ENCODE results near the gene CHMP6.

The CHMP6 gene

GRCh38 chr17:80976701-80977100 lies 14.9 kb upstream of the CHMP6 start:
- peaks cover 8% of the 10 kb centered on the region for H3K4me1 Mint-ChIP-seq
- CTCF ChIA-PET: no interaction called here
- no peak overlapping the region for H3K4me3 Mint-ChIP-seq
- peaks cover 62% of the 10 kb centered on the region for H3K27me3 Mint-ChIP-seq
- H3K9me3 Mint-ChIP-seq: no peaks in the 10 kb centered on the region
- no peak for DNase-seq
- H3K36me3 Mint-ChIP-seq: no peaks in the 10 kb centered on the region
- H3K27ac Mint-ChIP-seq: no peak overlapping the region

- peaks cover 8% of the 10 kb centered on the region for H3K4me1 Mint-ChIP-seq
- no peak overlapping the region for H3K4me3 Mint-ChIP-seq
- no peaks in the 10 kb centered on the region for H3K9me3 Mint-ChIP-seq
- no peak overlapping the region for H3K27ac Mint-ChIP-seq
- H3K36me3 Mint-ChIP-seq: no peaks in the 10 kb centered on the region
- no peak for DNase-seq
- H3K27me3 Mint-ChIP-seq: peaks cover 64% of the 10 kb centered on the region
- CTCF ChIA-PET: no interaction called here
Measured at GRCh38 chr17:80977172-80977571, 14.5 kb upstream of the CHMP6 start.

- H3K4me1 Mint-ChIP-seq: peaks cover 8% of the 10 kb centered on the region
- CTCF ChIA-PET: interaction anchor here (0.8 to 0.9 kb wide), 2 partner anchors 500 to 552 kb away, joined by 3 read pairs; no protein-coding TSS in a partner anchor
Measured at GRCh38 chr17:80978499-80979497, 12.8 kb upstream of the CHMP6 start.

GRCh38 chr17:80979547-80980378 lies 11.9 kb upstream of the CHMP6 start:
- CTCF ChIA-PET: interaction anchor here (0.8 to 0.9 kb wide), 2 partner anchors 501 to 553 kb away, joined by 3 read pairs; no protein-coding TSS in a partner anchor
- no peaks in the 10 kb centered on the region for H3K9me3 Mint-ChIP-seq
- DNase-seq: no peak
- no peak overlapping the region for H3K4me3 Mint-ChIP-seq
- H3K27me3 Mint-ChIP-seq: peaks cover 65% of the 10 kb centered on the region
- no peaks in the 10 kb centered on the region for H3K36me3 Mint-ChIP-seq
- no peak overlapping the region for H3K27ac Mint-ChIP-seq
- H3K4me1 Mint-ChIP-seq: peaks cover 8% of the 10 kb centered on the region

More at GRCh38 chr17:80978499-80979497, 12.8 kb upstream of the CHMP6 start:
- Mint-ChIP-seq H3K27me3 (peaks cover 70% of the 10 kb centered on the region), H3K27ac (no peak overlapping the region), H3K4me3 (no peak overlapping the region), H3K36me3 (no peaks in the 10 kb centered on the region), H3K9me3 (no peaks in the 10 kb centered on the region)
- no peak for DNase-seq

- Mint-ChIP-seq H3K4me3 (no peak overlapping the region), H3K4me1 (peaks cover 8% of the 10 kb centered on the region), H3K27ac (no peak overlapping the region), H3K27me3 (peaks cover 62% of the 10 kb centered on the region), H3K36me3 (no peaks in the 10 kb centered on the region), H3K9me3 (no peaks in the 10 kb centered on the region)
- CTCF ChIA-PET: interaction anchor here (2.1 to 3.8 kb wide), 2 partner anchors 553 to 555 kb away, joined by 6 to 20 read pairs; no protein-coding TSS in a partner anchor
- DNase-seq: no peak
Measured at GRCh38 chr17:80980397-80981061, 11.1 kb upstream of the CHMP6 start.

- Mint-ChIP-seq H3K9me3 (no peaks in the 10 kb centered on the region), H3K27ac (no peak overlapping the region), H3K4me1 (peaks cover 8% of the 10 kb centered on the region), H3K27me3 (peaks cover 62% of the 10 kb centered on the region), H3K4me3 (no peak overlapping the region), H3K36me3 (no peaks in the 10 kb centered on the region)
- CTCF ChIA-PET: interaction anchor here (2.1 to 3.8 kb wide), 2 partner anchors 554 to 556 kb away, joined by 6 to 20 read pairs; no protein-coding TSS in a partner anchor
- peak; percentile 53 for DNase-seq
Measured at GRCh38 chr17:80981062-80981902, 10.4 kb upstream of the CHMP6 start.

- H3K36me3 Mint-ChIP-seq: no peaks in the 10 kb centered on the region
- H3K9me3 Mint-ChIP-seq: no peaks in the 10 kb centered on the region
- DNase-seq: no peak
- H3K4me1 Mint-ChIP-seq: peaks cover 8% of the 10 kb centered on the region
- H3K27ac Mint-ChIP-seq: no peak overlapping the region
- CTCF ChIA-PET: interaction anchor here (2.1 to 3.8 kb wide), 2 partner anchors 554 to 557 kb away, joined by 6 to 20 read pairs; no protein-coding TSS in a partner anchor
- H3K4me3 Mint-ChIP-seq: no peak overlapping the region
- H3K27me3 Mint-ChIP-seq: peaks cover 59% of the 10 kb centered on the region
Measured at GRCh38 chr17:80981929-80982425, 9.7 kb upstream of the CHMP6 start.

- Mint-ChIP-seq H3K4me1 (peaks cover 8% of the 10 kb centered on the region), H3K36me3 (no peaks in the 10 kb centered on the region), H3K4me3 (no peak overlapping the region), H3K9me3 (no peaks in the 10 kb centered on the region), H3K27me3 (peaks cover 64% of the 10 kb centered on the region), H3K27ac (no peak overlapping the region)
- no peak for DNase-seq
- CTCF ChIA-PET: interaction anchor here (2.1 to 3.8 kb wide), 2 partner anchors 555 to 557 kb away, joined by 6 to 20 read pairs; no protein-coding TSS in a partner anchor
Measured at GRCh38 chr17:80982426-80982974, 9.1 kb upstream of the CHMP6 start.

- Mint-ChIP-seq H3K4me1 (peaks cover 8% of the 10 kb centered on the region), H3K36me3 (no peaks in the 10 kb centered on the region), H3K27ac (no peak overlapping the region), H3K27me3 (peaks cover 73% of the 10 kb centered on the region), H3K4me3 (no peak overlapping the region), H3K9me3 (no peaks in the 10 kb centered on the region)
- DNase-seq: no peak
- CTCF ChIA-PET: interaction anchor here (3.8 kb wide), 1 partner anchor 556 kb away, joined by 20 read pairs; no protein-coding TSS in a partner anchor
Measured at GRCh38 chr17:80983545-80983944, 8.1 kb upstream of the CHMP6 start.

GRCh38 chr17:80984749-80985148 lies 6.9 kb upstream of the CHMP6 start:
- Mint-ChIP-seq H3K4me3 (no peak overlapping the region), H3K36me3 (no peaks in the 10 kb centered on the region), H3K27ac (no peak overlapping the region), H3K4me1 (peaks cover 18% of the 10 kb centered on the region), H3K27me3 (peaks cover 73% of the 10 kb centered on the region), H3K9me3 (no peaks in the 10 kb centered on the region)
- no peak for DNase-seq
- CTCF ChIA-PET: interaction anchor here (0.8 kb wide), 1 partner anchor 559 kb away, joined by 3 read pairs; no protein-coding TSS in a partner anchor

- DNase-seq: no peak
- Mint-ChIP-seq H3K9me3 (no peaks in the 10 kb centered on the region), H3K36me3 (no peaks in the 10 kb centered on the region), H3K27me3 (peaks cover 74% of the 10 kb centered on the region), H3K4me3 (no peak overlapping the region), H3K27ac (no peak overlapping the region), H3K4me1 (peaks cover 18% of the 10 kb centered on the region)
- CTCF ChIA-PET: interaction anchor here (1.2 kb wide), 1 partner anchor 112 kb away, joined by 4 read pairs; no protein-coding TSS in a partner anchor
Measured at GRCh38 chr17:80986046-80986445, 5.6 kb upstream of the CHMP6 start.

- Mint-ChIP-seq H3K27ac (no peak overlapping the region), H3K9me3 (no peaks in the 10 kb centered on the region), H3K4me3 (no peak overlapping the region), H3K27me3 (peaks cover 71% of the 10 kb centered on the region), H3K36me3 (no peaks in the 10 kb centered on the region), H3K4me1 (peaks cover 20% of the 10 kb centered on the region)
- DNase-seq: no peak
- CTCF ChIA-PET: interaction anchor here (0.8 to 1.2 kb wide), 2 partner anchors 111 to 154 kb away, joined by 3 to 4 read pairs; no protein-coding TSS in a partner anchor
Measured at GRCh38 chr17:80986816-80987475, 4.7 kb upstream of the CHMP6 start.

Data from activated naive CD4-positive, alpha-beta T cell treated with anti-CD3 and anti-CD28 coated beads, Interleukin-2, amount 10 ng/mL, durations not matched to agents 7 days and 5 days (primary cell).